WTC11 (cell line): ENCODE data around the gene BMPER.

Experiments used
- CTCF ChIP-seq: fragments of 200-600 bp; IDR thresholded peaks from 2 replicates; pipeline ENCODE4 v1.8.0; 2022; ENCODE audit warnings: antibody characterized with exemption
- NFE2L1 ChIP-seq: sonication (generic); formaldehyde crosslinking; IDR thresholded peaks from 2 replicates; pipeline ENCODE4 v1.8.1; 2023; ENCODE audit warnings: missing genetic modification reagents
- NFYB ChIP-seq: sonication (generic); formaldehyde crosslinking; conservative IDR thresholded peaks from 2 replicates; pipeline ENCODE4 v1.8.0; 2022; ENCODE audit warnings: low read depth, missing genetic modification reagents
- ZNF416 ChIP-seq: fragments of 250-450 bp; sonication (Bioruptor Pico); IDR thresholded peaks from 2 replicates; pipeline ENCODE4 v1.9.0; 2021; ENCODE audit warnings: mild to moderate bottlenecking, inconsistent platforms

- no peak for TF ChIP-seq ZNF416 (CRISPR knock-in tag)
- TF ChIP-seq NFE2L1 (CRISPR knock-in tag) = no peak
- TF ChIP-seq CTCF = no peak
- TF ChIP-seq NFYB (CRISPR knock-in tag) = no peak
Measured at GRCh38 chr7:33883671-33883965, 21.7 kb upstream of the BMPER start.
